NCI-H345 (cell line): Measurements from ENCODE around the gene USP12.
A peak's percentile ranks its signal among the peaks of the same experiment; 100 is the strongest.

Experiments used
- DNase-seq: peaks from one replicate; lab custom pipeline; 2025; lab: John Stamatoyannopoulos, UW

Gene USP12

GRCh38 chr13:27037171-27037570 lies 134.4 kb downstream of the USP12 start:
- no peak for DNase-seq

DNA sequence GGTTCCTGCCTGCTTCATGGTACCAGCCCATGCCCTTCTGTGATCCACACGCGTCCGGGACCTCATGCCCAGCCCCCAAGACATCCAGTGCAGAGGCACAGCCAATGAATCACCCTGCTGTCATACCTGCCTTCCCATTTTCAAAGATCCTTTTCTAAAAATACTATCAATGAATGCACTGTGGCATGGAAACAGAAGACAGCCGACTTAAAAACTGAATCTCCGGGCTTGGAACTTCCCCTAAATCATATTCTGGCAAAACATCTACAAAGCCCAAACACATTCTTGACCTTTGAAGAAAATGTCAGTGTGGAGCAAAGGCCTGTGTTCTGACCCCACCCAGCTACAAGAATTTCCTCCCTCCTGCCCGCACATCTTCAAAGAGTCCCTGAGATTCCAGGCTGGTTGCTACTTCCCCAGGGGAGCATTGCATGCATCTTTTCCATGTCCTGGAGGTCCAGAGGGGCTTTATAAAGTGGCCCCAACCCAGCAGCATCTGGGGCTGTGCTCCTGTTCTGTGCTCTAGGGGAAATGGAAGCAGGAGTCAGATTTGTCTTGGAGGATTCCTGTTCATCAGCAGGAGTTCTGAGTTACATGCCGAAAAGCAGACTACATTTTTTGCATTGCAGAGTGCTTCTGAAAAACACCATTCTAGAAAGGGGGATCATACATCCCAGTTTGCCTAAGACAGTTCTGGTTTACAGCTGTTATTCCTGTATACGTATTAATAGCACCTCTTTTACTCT lies 135.2 kb downstream of the USP12 start:
- DNase-seq, result no peak

- DNase-seq, result no peak
Observed at GRCh38 chr13:27035892-27036235, 135.7 kb downstream of the USP12 start.

- no peak for DNase-seq
Observed at GRCh38 chr13:27034678-27035111, 136.9 kb downstream of the USP12 start.

DNA sequence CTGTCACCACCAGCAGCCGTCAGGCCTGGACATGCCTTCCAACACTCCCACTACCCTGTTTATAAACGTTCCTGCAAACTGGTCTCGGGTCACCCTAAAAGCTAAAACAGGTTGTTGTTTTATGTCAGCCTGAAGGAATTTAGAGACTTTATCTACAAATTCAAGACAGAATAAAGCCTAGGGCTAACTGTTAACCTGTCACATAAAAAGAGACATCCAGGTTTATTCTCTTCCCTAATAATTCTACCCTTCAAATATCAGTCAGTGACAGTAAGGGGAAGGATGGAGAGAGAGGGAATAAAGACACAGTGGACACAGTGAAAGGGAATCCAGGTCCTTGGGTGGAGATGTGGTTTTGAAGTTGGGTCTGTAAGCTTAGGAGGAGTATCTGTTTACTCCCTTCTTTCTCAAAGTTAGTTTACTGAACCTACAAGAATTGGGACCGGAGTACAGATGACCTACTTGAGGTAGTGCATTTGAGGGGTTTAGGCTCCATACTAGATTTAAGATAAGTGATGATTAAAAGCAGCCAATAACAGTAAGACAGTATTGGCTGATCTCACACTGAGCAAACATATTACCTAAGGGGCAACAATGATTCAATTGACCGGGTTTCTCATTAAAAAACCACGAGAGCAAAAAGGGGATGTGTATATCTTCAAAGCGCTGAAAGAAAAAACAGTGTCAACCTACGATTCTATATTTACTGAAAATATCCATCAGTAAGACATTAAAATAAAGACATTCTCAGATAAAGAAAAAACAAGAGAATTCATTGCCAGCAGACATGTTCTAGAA lies 142.7 kb downstream of the USP12 start:
- DNase-seq, result no peak

GRCh38 chr13:27027086-27027667 lies 144.4 kb downstream of the USP12 start:
- DNase-seq, result no peak

DNA sequence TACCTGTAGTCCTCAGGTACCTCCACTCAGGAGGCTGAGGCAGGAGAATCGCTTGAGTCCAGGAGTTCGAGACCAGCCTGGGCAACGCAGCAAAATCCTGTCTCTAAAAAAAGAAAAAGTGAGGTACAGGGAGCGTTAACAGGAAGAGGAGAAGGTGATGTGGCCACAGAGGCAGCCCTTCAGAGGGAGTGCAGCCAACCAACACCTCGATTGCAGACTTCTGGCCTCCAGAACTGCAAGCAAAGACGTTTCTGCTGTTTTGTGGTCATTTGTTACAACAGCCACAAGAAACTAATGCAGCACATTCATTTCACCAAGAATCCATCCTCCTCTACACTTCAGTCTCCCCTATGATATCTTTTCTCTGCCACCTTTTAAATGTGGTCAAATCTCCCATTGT lies 145.2 kb downstream of the USP12 start:
- no peak for DNase-seq

DNA sequence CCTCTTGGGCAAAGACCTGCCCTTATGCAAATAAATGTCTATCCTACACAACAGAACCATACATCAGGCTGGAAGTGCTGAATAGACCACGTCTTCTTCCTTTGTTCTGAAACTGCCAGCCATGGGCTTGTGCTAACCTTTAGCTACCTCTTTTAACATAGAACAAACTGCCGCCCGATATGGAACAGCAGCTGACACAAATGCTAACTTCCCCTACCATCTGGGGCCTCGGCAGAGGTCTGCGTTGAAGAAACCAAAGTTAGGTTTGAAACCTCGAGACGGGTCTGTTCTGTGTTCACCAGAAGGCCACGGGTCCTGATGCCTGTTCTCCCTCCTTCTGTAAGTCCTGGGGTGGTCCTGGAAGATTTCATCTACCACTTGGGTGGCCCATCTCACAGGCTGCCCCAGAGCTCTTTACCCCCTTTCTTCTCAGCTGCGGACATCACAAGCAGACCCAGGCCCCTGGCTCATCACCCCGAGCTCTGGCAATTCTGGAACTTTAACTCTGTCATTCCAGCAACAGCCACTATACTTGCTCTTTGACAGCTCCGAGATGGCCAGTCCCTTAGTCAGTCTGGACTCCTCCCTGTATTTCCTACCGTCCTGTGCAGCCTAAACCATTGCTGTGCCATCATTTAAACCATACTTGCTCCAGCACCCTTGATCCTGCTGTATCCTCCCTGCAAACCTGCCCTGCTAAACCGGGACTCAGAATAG lies 146.7 kb downstream of the USP12 start:
- no peak for DNase-seq

DNA sequence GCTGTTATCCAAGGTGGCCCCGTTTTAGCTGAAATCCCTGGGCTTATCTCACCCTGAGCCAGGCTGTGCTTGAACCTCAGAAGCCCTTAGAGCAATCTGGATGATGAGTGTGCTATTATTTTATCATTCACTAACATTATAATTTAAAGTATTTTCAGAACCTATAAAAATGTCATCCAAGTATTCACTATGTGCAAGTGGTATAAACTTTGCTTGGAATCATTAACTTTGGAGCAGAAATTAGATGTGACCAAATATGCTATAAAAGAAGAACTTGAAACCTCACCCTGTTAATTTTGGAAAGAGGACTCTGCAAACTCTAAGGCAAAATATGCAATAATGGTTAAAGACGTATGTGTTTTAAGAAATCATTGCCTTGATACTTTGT lies 147.5 kb downstream of the USP12 start:
- no peak for DNase-seq

- DNase-seq, result no peak
Observed at GRCh38 chr13:27023385-27024073, 148.1 kb downstream of the USP12 start.

GRCh38 chr13:27022571-27023311 lies 148.9 kb downstream of the USP12 start:
- DNase-seq, result peak; percentile 22

GRCh38 chr13:27020415-27020814 lies 151.2 kb downstream of the USP12 start:
- no peak for DNase-seq

DNA sequence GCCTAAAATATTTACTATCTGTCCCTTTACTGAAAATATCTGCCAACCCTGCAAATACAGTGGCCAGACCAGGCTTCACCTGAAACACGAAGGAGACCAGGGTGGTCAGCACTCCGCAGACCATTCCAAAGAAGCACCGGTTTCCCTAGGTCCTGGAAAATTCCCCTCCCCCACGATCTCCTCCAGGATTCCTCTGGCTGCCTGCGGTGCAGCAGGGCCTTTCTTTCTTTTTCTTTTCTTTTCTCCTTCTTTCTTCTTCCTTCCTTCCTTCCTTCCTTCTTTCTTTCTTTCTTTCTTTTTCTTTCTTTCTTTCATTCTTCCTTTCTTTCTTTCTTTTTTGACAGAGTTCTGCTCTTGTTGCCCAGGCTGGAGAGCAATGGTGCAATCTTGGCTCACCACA lies 152.7 kb downstream of the USP12 start:
- no peak for DNase-seq

DNA sequence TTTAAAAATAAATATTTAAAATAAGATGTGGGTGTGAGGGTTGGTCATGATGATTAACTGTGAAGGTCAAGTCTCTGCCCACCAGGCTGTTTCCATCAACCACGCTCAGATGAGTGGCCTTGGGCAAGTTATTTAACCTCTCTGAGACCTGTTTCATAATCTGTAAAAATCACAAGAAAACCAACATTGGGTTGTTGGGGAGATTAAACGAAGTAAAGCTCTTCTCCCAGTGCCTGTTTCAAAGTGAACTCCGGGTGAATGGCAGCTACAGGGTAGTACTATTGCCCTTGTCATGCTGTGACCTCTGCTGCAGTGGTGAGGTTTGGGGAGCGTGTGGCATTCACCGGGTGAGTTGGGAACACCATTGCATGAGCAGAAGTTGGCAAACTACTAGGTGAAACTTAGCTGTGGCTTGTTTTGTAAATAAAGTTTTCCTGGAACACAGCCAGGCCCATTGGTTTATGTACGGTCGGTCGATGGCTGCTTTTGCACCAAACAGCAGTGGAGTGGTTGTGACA lies 153.2 kb downstream of the USP12 start:
- no peak for DNase-seq

DNA sequence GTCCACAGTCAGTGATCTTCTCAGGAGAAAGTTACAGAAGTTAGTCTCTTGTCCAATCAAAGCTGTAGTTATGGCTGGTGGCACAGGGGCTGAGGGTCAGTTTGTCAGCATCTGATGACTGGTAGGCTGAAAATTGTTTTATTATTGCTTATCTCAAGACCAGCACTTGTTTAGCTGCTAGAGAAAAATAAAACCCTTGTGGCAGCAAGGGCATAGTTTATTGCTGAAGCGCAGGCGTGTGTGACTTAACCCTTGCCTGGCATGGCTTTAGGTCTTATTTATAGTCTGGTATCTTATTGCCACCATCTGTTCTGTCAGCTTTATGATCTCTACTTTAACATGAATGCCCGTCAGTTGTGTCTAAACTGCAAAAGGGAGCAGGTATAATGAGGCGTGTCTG lies 154.7 kb downstream of the USP12 start:
- DNase-seq, result no peak
